Kidney epithelial cell (primary cell): Measurements from ENCODE around the gene SYNGR1. TPM values are rescaled to one million over a fixed set of nuclear protein-coding genes. Genes with fewer than 3 reads are reported as not detected.

Experiments
- DNase-seq: peaks from one replicate; pipeline ENCODE4 v3.0.0-alpha.2; 2010; ENCODE audit warnings: low read depth
- H3K27me3 ChIP-seq: 2 replicates; pipeline ENCODE4 v1.6.0; 2011; ENCODE audit warnings: low read length; ENCODE audit not compliant: control insufficient read depth, insufficient read depth
- H3K36me3 ChIP-seq: 2 replicates; pipeline ENCODE4 v1.5.1; 2011; ENCODE audit warnings: low read length; ENCODE audit not compliant: control insufficient read depth, insufficient read depth
- H3K4me3 ChIP-seq: 2 replicates; pipeline ENCODE4 v1.5.1; 2011; ENCODE audit warnings: low read depth, mild to moderate bottlenecking, control low read depth, low read length
- total RNA-seq: library from RNA; depleted of rRNA; stranded (reverse); fragments of >200 nt; gene quantifications from 2 replicates; pipeline ENCODE4 v1.2.3, GENCODE V29; 2015
- TF ChIP-seq, protein P1 (sequence below): IDR thresholded peaks from 2 replicates; pipeline ENCODE4 v1.5.1; 2011; ENCODE audit warnings: mild to moderate bottlenecking, moderate library complexity, low read length, control low read depth, inconsistent platforms; ENCODE audit not compliant: insufficient read depth, poor library complexity, severe bottlenecking

Gene SYNGR1
- total RNA-seq, 1 donor from 2014 or later, result 2.0 TPM

DNA sequence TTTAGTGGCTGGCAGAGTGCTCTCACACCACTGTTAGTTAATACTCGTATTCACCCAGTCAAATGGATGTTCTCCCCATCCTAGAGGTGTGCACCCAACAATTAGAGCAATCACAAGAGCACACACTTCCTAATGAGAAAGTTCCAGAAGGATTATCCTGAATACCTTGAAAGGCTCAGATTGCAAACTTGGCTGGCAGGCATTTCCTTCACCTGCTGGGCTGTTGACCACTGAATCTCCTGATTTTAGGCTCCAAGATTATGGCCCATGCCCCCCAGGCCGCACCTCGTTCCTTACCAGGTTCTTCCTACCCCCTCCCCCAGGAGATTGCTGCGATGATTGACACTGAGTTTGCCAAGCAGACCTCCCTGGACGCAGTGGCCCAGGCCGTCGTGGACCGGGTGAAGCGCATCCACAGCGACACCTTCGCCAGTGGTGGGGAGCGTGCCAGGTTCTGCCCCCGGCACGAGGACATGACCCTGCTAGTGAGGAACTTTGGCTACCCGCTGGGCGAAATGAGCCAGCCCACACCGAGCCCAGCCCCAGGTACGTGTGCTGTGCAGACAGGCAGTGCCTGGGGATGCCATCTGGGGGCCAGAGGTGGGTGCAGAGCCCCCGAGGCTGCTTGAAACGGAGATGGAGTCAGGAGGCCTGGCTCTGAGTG lies 76.7 kb downstream of the SYNGR1 start:
- Histone ChIP-seq H3K36me3 (peaks cover 4% of the 10 kb centered on the region), H3K4me3 (no peak overlapping the region), H3K27me3 (no peaks in the 10 kb centered on the region)
- DNase-seq, result no peak
- TF ChIP-seq, protein P1, sequence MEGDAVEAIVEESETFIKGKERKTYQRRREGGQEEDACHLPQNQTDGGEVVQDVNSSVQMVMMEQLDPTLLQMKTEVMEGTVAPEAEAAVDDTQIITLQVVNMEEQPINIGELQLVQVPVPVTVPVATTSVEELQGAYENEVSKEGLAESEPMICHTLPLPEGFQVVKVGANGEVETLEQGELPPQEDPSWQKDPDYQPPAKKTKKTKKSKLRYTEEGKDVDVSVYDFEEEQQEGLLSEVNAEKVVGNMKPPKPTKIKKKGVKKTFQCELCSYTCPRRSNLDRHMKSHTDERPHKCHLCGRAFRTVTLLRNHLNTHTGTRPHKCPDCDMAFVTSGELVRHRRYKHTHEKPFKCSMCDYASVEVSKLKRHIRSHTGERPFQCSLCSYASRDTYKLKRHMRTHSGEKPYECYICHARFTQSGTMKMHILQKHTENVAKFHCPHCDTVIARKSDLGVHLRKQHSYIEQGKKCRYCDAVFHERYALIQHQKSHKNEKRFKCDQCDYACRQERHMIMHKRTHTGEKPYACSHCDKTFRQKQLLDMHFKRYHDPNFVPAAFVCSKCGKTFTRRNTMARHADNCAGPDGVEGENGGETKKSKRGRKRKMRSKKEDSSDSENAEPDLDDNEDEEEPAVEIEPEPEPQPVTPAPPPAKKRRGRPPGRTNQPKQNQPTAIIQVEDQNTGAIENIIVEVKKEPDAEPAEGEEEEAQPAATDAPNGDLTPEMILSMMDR, result no peak

DNA sequence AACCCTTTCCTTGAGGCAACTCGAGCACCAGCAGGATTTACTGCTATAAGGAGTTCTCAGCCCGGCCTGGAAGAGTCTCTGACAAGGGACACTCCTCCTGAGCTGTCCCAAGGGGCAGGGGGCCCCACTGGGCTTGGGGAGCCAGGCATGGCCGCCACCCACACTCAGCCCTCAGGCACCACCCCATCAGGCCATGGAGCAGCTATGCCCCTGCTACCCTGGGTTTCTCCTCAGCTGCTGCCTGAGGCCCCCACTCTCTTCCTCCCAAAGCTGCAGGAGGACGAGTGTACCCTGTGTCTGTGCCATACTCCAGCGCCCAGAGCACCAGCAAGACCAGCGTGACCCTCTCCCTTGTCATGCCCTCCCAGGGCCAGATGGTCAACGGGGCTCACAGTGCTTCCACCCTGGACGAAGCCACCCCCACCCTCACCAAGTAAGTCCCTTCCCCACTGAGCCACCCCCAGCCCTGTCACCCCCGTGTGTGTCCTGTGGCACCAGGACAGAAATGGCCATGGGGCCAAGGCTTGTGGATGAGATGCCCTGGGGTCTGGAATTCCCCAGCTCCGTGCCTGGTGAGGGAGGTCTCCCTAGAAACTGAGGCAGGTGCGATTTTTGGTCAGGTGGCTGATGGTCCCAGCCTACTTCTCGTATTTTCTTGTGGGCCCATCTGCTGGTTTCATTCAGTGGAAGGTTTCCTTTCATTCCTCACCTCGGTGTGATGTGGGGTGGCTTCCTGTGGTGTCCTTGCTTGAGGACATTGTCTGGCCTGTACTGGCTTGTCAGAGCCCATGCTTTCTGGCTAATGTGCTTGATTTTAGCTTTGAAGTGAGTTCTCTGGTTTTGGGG lies 78.2 kb downstream of the SYNGR1 start:
- Histone ChIP-seq H3K4me3 (no peak overlapping the region), H3K36me3 (peaks cover 5% of the 10 kb centered on the region), H3K27me3 (no peaks in the 10 kb centered on the region)
- DNase-seq, result no peak
- TF ChIP-seq, protein P1, result no peak

DNA sequence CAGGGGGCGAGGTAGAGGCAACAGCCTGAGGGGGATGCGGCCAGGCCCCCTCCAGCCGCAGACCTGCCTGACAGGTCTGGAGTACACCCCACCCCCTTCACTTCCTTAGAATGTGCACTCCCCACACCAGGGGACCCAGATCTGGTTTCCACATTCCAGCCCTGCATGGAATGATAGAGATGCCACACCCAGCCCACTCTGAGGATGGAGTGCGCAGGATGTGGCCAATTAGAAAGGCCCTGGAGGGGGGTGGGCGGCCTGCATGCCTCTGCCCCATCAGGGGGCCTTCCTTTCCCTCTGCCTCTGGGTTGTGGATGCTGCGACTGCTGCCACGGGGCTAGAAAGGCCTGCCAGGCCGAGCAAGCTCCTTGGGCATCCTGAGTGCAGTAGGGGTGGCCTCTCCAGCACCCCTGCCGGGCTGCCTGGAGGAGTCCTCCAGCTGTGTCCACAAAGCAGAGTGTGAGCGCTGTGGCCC lies 78.8 kb downstream of the SYNGR1 start:
- Histone ChIP-seq H3K4me3 (no peak overlapping the region), H3K27me3 (no peaks in the 10 kb centered on the region), H3K36me3 (peaks cover 5% of the 10 kb centered on the region)
- TF ChIP-seq, protein P1, result no peak
- no peak for DNase-seq

DNA sequence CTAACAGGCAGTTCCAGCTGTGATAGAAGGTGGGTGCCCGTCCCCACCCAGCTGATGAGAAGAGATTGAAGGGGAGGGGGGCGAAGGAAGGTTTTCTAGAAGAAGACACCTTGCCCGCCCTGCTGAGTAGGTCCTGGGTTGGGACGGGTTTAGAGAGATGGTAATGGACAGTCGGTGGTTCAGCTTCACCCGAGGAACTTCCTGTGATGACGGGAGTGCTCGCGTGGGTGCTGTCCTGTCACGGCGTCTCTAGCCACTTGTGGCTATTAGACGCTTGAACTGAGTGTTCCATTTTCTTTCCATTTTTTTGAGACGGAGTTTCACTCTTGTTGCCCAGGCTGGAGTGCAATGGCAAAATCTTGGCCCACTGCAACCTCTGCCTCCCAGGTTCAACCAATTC lies 79.4 kb downstream of the SYNGR1 start:
- H3K27me3 ChIP-seq, result no peaks in the 10 kb centered on the region
- peaks cover 5% of the 10 kb centered on the region for H3K36me3 ChIP-seq
- DNase-seq, result no peak
- H3K4me3 ChIP-seq, result no peak overlapping the region
- TF ChIP-seq, protein P1, result no peak

DNA sequence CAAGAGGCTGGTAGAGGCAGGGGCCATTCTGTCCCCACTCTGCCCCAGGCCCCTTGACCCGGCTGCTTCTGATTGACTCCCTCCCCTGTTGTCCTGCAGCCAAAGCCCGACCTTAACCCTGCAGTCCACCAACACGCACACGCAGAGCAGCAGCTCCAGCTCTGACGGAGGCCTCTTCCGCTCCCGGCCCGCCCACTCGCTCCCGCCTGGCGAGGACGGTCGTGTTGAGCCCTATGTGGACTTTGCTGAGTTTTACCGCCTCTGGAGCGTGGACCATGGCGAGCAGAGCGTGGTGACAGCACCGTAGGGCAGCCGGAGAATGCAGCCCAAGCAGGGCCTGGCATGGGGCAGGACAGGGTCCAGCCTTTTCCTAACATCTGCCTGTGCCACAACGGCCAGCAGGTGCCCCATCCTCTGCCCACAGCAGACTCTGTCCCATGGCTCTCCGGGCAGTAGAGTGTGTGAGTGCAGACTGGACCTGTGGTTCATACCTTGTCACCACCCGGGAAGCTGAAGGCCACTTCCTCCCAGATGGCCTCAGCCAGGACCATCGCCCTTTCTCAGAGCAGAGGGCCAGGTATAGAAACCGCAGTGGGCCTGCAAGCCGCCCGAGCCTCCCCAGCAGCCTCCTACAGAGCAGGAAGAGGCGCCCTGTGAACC lies 80.3 kb downstream of the SYNGR1 start:
- no peak for DNase-seq
- Histone ChIP-seq H3K27me3 (no peaks in the 10 kb centered on the region), H3K36me3 (peaks cover 4% of the 10 kb centered on the region), H3K4me3 (no peak overlapping the region)
- TF ChIP-seq, protein P1, result no peak
